Panc1 (cell line): ENCODE data around the gene ACOX1. TPM values are rescaled to one million over a fixed set of nuclear protein-coding genes. Genes with fewer than 3 reads are reported as not detected.

ENCODE experiments used
- ATAC-seq: fragments of 200-7000 bp; cut with Tn5 transposase; 2 replicates; pipeline ENCODE4 v1.9.1; 2020; ENCODE audit warnings: mild to moderate bottlenecking, moderate library complexity
- BruUV-seq: library from RNA; stranded (reverse); fragments of 400-500 nt; replicated peaks from 2 replicates; lab custom pipeline; 2021; lab: Mats Ljungman, UMichigan
- CTCF ChIA-PET: fragments of 300-600 bp; sonication (Branson Sonifier 250); formaldehyde crosslinking; loops from one replicate; lab custom pipeline; 2022; ENCODE audit warnings: antibody characterized with exemption; lab: Charles Lee
- POLR2A ChIA-PET: fragments of 300-600 bp; sonication (Branson Sonifier 250); formaldehyde crosslinking; loops from one replicate; lab custom pipeline; 2022; ENCODE audit warnings: antibody characterized with exemption; lab: Charles Lee
- DNase-seq: peaks from one replicate; pipeline ENCODE4 v3.0.0-alpha.2; 2010; ENCODE audit warnings: low read depth, low spot score
- H3K27ac ChIP-seq: 2 replicates; pipeline ENCODE4 v1.5.1; 2011; ENCODE audit warnings: mild to moderate bottlenecking, low read length, inconsistent platforms
- H3K27me3 ChIP-seq: fragments of 200-500 bp; sonication (Bioruptor generic); 2 replicates; pipeline ENCODE4 v1.6.0; 2014; ENCODE audit warnings: low read length, inconsistent platforms; ENCODE audit not compliant: control insufficient read depth, insufficient read depth
- H3K36me3 ChIP-seq: fragments of 200-500 bp; sonication (Bioruptor generic); 2 replicates; pipeline ENCODE4 v1.5.1; 2014; ENCODE audit warnings: inconsistent platforms, mild to moderate bottlenecking, low read length, moderate library complexity; ENCODE audit not compliant: control insufficient read depth, insufficient read depth
- H3K4me1 ChIP-seq: 2 replicates; pipeline ENCODE4 v1.5.1; 2011; ENCODE audit warnings: inconsistent platforms, mild to moderate bottlenecking, low read length, moderate library complexity; ENCODE audit not compliant: control insufficient read depth, insufficient read depth
- H3K4me3 ChIP-seq, 2 experiments: 2 replicates each; pipeline ENCODE4 v1.5.1; 2011 to 2012; ENCODE audit warnings: low read depth in 2 of 2, low read length in 2 of 2, mild to moderate bottlenecking in 2 of 2, inconsistent platforms in 1 of 2, moderate library complexity in 1 of 2
- H3K9me3 ChIP-seq: fragments of 200-500 bp; sonication (Bioruptor generic); 2 replicates; pipeline ENCODE4 v1.5.1; 2014; ENCODE audit warnings: low read depth, mild to moderate bottlenecking, inconsistent platforms, low read length, moderate library complexity; ENCODE audit not compliant: control insufficient read depth, insufficient read depth
- POLR2AphosphoS5 ChIP-seq: IDR thresholded peaks from 2 replicates; pipeline ENCODE4 v1.6.1; 2012; ENCODE audit warnings: mild to moderate bottlenecking, low read depth, low read length, moderate library complexity
- SIN3A ChIP-seq: IDR thresholded peaks from 2 replicates; pipeline ENCODE4 v1.6.1; 2012; ENCODE audit warnings: low read depth, mild to moderate bottlenecking, low read length, moderate library complexity, borderline replicate concordance; ENCODE audit not compliant: insufficient read depth
- TCF7L2 ChIP-seq: IDR thresholded peaks from 2 replicates; pipeline ENCODE4 v1.6.1; 2011; ENCODE audit warnings: mild to moderate bottlenecking, low read depth, low read length, inconsistent platforms
- in situ Hi-C: cut with HindIII; loops from 2 replicates; pipeline ENCODE4 v1.10.0; 2016; ENCODE audit warnings: low sequenced_read_pairs, low pct_unique_long_range_greater_than_20kb
- intact Hi-C: fragments of 100-400 bp; cut with micrococcal nuclease; formaldehyde crosslinking; loops from one replicate; pipeline ENCODE4 v1.10.0; 2022; ENCODE audit not compliant: unreplicated experiment
- total RNA-seq: library from RNA; stranded (reverse); gene quantifications from one replicate; pipeline ENCODE4 v1.2.1, GENCODE V29; 2021; ENCODE audit not compliant: unreplicated experiment
- TF ChIP-seq, protein P1 (sequence below): fragments of 450-650 bp; IDR thresholded peaks from 2 replicates; pipeline ENCODE4 v1.5.1; 2017; ENCODE audit warnings: mild to moderate bottlenecking
- TF ChIP-seq, protein P2 (sequence below), 2 experiments: IDR thresholded peaks; 2 replicates each; pipeline ENCODE4 v1.6.1; 2011 to 2012; ENCODE audit warnings: low read depth in 2 of 2, control low read depth in 1 of 2, low read length in 1 of 2, mild to moderate bottlenecking in 1 of 2, moderate library complexity in 1 of 2; ENCODE audit not compliant: insufficient read depth in 1 of 2

The ACOX1 gene
- total RNA-seq, 1 experiment from 2014 or later: 53.5 TPM

GRCh38 chr17:75933808-75934207, 45.2 kb downstream of the ACOX1 start:
- no peak for DNase-seq
- intact Hi-C loops: no loop called here
- ATAC-seq: no peak
- Histone ChIP-seq H3K9me3 (no peaks in the 10 kb centered on the region), H3K27ac (no peak overlapping the region), H3K4me1 (0 out of 2 replicates have a peak, but pooled peaks cover 3% of the 10 kb centered on the region), H3K27me3 (no peaks in the 10 kb centered on the region), H3K4me3 (no peak overlapping the region), H3K36me3 (no peaks in the 10 kb centered on the region)
- BruUV-seq: no TSS peak
- in situ Hi-C loops: loop anchor here (25.0 kb wide), 1 partner anchor 128 kb away; the partner anchor contains the start of genes GALR2 and SRP68
- TF ChIP-seq, protein P1, sequence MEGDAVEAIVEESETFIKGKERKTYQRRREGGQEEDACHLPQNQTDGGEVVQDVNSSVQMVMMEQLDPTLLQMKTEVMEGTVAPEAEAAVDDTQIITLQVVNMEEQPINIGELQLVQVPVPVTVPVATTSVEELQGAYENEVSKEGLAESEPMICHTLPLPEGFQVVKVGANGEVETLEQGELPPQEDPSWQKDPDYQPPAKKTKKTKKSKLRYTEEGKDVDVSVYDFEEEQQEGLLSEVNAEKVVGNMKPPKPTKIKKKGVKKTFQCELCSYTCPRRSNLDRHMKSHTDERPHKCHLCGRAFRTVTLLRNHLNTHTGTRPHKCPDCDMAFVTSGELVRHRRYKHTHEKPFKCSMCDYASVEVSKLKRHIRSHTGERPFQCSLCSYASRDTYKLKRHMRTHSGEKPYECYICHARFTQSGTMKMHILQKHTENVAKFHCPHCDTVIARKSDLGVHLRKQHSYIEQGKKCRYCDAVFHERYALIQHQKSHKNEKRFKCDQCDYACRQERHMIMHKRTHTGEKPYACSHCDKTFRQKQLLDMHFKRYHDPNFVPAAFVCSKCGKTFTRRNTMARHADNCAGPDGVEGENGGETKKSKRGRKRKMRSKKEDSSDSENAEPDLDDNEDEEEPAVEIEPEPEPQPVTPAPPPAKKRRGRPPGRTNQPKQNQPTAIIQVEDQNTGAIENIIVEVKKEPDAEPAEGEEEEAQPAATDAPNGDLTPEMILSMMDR: no peak
- ChIA-PET POLR2A (no interaction called here), CTCF (no interaction called here)

DNA sequence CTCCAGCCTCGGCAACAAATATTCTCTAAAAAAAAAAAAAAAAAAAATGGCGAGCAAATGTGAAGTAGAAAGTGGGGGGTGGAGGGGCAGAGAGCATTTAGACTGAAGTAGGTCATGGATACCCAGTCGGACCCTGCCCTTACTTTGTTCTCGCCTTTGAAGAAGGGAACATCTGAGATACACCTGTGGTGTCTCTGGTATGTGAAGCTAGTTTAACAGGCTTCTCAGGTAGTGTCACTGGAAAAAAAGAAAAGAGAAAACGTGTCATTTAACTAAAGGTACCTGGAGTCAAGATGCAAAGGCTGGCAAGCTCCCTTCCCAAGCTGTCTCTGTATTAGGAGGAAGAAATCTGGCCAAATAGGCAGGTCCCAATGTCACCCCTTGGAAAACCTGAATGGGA, 46.1 kb downstream of the ACOX1 start:
- Histone ChIP-seq H3K9me3 (no peaks in the 10 kb centered on the region), H3K27me3 (no peaks in the 10 kb centered on the region), H3K4me1 (0 out of 2 replicates have a peak, but pooled peaks cover 3% of the 10 kb centered on the region), H3K27ac (no peak overlapping the region), H3K36me3 (no peaks in the 10 kb centered on the region), H3K4me3 (no peak overlapping the region)
- TF ChIP-seq, protein P2, sequence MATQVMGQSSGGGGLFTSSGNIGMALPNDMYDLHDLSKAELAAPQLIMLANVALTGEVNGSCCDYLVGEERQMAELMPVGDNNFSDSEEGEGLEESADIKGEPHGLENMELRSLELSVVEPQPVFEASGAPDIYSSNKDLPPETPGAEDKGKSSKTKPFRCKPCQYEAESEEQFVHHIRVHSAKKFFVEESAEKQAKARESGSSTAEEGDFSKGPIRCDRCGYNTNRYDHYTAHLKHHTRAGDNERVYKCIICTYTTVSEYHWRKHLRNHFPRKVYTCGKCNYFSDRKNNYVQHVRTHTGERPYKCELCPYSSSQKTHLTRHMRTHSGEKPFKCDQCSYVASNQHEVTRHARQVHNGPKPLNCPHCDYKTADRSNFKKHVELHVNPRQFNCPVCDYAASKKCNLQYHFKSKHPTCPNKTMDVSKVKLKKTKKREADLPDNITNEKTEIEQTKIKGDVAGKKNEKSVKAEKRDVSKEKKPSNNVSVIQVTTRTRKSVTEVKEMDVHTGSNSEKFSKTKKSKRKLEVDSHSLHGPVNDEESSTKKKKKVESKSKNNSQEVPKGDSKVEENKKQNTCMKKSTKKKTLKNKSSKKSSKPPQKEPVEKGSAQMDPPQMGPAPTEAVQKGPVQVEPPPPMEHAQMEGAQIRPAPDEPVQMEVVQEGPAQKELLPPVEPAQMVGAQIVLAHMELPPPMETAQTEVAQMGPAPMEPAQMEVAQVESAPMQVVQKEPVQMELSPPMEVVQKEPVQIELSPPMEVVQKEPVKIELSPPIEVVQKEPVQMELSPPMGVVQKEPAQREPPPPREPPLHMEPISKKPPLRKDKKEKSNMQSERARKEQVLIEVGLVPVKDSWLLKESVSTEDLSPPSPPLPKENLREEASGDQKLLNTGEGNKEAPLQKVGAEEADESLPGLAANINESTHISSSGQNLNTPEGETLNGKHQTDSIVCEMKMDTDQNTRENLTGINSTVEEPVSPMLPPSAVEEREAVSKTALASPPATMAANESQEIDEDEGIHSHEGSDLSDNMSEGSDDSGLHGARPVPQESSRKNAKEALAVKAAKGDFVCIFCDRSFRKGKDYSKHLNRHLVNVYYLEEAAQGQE (IDR thresholded peaks at IDR 0.05; ENCODE audit: insufficient read depth in 1 of 2, low read depth in 2 of 2, low read length in 1 of 2): no peak
- TF ChIP-seq POLR2AphosphoS5: no peak
- TF ChIP-seq, protein P1: no peak
- no peak for TF ChIP-seq TCF7L2
- no peak for TF ChIP-seq SIN3A
- DNase-seq (no peak), ATAC-seq (no peak)
- in situ Hi-C loops (loop anchor here (25.0 kb wide), 1 partner anchor 129 kb away; the partner anchor contains the start of genes GALR2 and SRP68), intact Hi-C loops (no loop called here)
- POLR2A ChIA-PET: no interaction called here
- no TSS peak for BruUV-seq
- CTCF ChIA-PET: interaction anchor here (0.7 kb wide), 1 partner anchor 703 kb away, joined by 9 read pairs; no protein-coding TSS in a partner anchor
